HG02840 (cell line): ENCODE data around the gene TOMM34.

Experiments used
- ATAC-seq: cut with Tn5 transposase; IDR thresholded peaks from one replicate; pipeline ENCODE4 v1.9.1; 2021; ENCODE audit warnings: mild to moderate bottlenecking, moderate library complexity, moderate number of reproducible peaks; ENCODE audit not compliant: unreplicated experiment, low FRiP score

The TOMM34 gene

DNA sequence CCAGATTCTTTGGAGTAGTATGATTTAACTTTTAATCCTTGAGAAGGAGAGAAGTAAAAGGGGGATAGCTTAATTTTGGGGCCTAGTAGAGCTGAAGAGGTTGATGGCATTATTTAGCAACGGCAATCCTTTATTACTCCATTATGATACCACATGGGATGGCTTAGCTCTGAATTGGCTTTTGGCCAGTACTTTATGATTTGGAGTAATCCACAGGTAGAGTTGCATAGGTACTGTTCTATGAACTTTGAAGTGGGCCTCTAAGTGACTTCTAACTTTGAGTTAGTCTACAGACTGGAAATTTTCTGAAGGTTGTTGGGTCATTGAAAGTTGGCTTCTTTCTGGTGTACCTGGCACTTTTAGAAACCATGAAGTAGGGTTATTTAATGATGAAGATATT lies 63.1 kb downstream of the TOMM34 start:
- ATAC-seq = no peak

DNA sequence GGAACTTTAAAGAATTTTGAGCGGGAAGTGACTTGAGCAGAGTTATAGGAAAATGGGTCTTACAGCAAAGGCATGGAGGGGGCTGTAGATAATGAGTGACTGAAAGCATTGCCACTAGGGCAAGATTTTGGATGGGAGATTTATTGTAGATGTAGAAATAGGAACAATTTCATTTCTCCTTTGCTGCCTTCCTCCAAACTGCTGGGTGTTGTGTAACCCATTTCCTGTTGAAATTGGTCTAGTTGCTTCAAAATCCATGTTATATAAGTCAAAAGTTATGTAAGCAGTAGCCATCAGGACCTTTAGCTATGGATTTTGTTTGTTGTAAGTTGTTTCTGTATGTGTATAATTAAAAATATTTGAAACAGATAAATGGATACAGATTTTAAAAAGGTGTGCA lies 63.6 kb downstream of the TOMM34 start:
- no peak for ATAC-seq

GRCh38 chr20:44894959-44895358 lies 65.2 kb downstream of the TOMM34 start:
- ATAC-seq = no peak
